SK-N-SH treated with all-trans-retinoic acid at 6 μM for 48 hours (cell line): ENCODE results near the gene RERE.

Experiments used
- ARNTL ChIP-seq: fragments of 450-650 bp; formaldehyde crosslinking; IDR thresholded peaks from 2 replicates; pipeline ENCODE4 v1.5.0; 2020; ENCODE audit warnings: low read depth, mild to moderate bottlenecking, moderate library complexity, borderline replicate concordance
- CSRNP3 ChIP-seq: fragments of 250-450 bp; sonication (Bioruptor Pico); IDR thresholded peaks from 2 replicates; pipeline ENCODE4 v1.5.1; 2021; ENCODE audit warnings: mild to moderate bottlenecking, moderate library complexity
- GLIS3 ChIP-seq: fragments of 250-450 bp; sonication (Bioruptor Pico); IDR thresholded peaks from 2 replicates; pipeline ENCODE4 v1.5.0; 2020; ENCODE audit warnings: mild to moderate bottlenecking, moderate library complexity
- ISL1 ChIP-seq: fragments of 250-450 bp; sonication (Bioruptor Pico); IDR thresholded peaks from 2 replicates; pipeline ENCODE4 v2.1.2; 2022; ENCODE audit warnings: mild to moderate bottlenecking, moderate library complexity
- OSR1 ChIP-seq: fragments of 250-450 bp; sonication (Bioruptor Pico); IDR thresholded peaks from 2 replicates; pipeline ENCODE4 v1.8.0; 2022; ENCODE audit warnings: moderate library complexity, mild to moderate bottlenecking, inconsistent platforms
- ZFP30 ChIP-seq: fragments of 450-650 bp; formaldehyde crosslinking; IDR thresholded peaks from 2 replicates; pipeline ENCODE4 v1.5.0; 2022; ENCODE audit warnings: mild to moderate bottlenecking, moderate library complexity
- ZNF565 ChIP-seq: fragments of 450-650 bp; formaldehyde crosslinking; conservative IDR thresholded peaks from 2 replicates; pipeline ENCODE4 v1.5.0; 2020; ENCODE audit warnings: low read depth, mild to moderate bottlenecking, moderate library complexity
- ZNF70 ChIP-seq: fragments of 450-650 bp; formaldehyde crosslinking; IDR thresholded peaks from 2 replicates; pipeline ENCODE4 v1.5.0; 2020; ENCODE audit warnings: mild to moderate bottlenecking, moderate library complexity
- ZNF8 ChIP-seq: fragments of 450-650 bp; formaldehyde crosslinking; IDR thresholded peaks from 2 replicates; pipeline ENCODE4 v1.5.0; 2020; ENCODE audit warnings: mild to moderate bottlenecking, moderate library complexity
- TF ChIP-seq, protein P1 (sequence below): fragments of 250-450 bp; sonication (Bioruptor Pico); IDR thresholded peaks from 2 replicates; pipeline ENCODE4 v1.8.0; 2020; ENCODE audit warnings: mild to moderate bottlenecking, moderate library complexity, borderline replicate concordance

DNA sequence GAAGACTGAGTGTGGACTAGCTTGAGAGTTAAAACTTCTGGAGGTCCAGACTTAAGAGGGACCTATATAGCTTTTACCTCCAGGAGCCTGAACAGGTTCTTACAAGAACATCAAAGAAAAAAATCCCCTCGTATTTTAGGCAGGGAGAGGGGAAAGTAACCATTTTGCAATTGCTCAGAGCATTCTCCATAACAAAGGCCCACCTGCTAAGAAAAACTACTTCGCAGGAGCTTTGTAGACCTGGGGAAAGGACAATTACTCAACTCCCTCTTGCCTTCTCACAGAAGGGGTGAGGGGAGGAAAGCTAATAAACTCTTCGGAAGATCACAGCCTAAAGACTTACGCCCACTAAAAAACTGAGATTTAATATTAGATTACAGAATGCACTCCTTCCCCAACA is 86.3 kb downstream of the RERE start:
- TF ChIP-seq ARNTL (CRISPR knock-in tag), result no peak
- no peak for TF ChIP-seq ZNF70 (CRISPR knock-in tag)
- TF ChIP-seq, protein P1, sequence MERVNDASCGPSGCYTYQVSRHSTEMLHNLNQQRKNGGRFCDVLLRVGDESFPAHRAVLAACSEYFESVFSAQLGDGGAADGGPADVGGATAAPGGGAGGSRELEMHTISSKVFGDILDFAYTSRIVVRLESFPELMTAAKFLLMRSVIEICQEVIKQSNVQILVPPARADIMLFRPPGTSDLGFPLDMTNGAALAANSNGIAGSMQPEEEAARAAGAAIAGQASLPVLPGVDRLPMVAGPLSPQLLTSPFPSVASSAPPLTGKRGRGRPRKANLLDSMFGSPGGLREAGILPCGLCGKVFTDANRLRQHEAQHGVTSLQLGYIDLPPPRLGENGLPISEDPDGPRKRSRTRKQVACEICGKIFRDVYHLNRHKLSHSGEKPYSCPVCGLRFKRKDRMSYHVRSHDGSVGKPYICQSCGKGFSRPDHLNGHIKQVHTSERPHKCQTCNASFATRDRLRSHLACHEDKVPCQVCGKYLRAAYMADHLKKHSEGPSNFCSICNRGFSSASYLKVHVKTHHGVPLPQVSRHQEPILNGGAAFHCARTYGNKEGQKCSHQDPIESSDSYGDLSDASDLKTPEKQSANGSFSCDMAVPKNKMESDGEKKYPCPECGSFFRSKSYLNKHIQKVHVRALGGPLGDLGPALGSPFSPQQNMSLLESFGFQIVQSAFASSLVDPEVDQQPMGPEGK (CRISPR knock-in tag), result no peak
- no peak for TF ChIP-seq ZFP30 (CRISPR knock-in tag)
- no peak for TF ChIP-seq ISL1 (CRISPR knock-in tag)
- TF ChIP-seq GLIS3, result no peak
- TF ChIP-seq ZNF8, result no peak
- TF ChIP-seq ZNF565 (CRISPR knock-in tag), result no peak
- TF ChIP-seq CSRNP3 (CRISPR knock-in tag), result no peak
- no peak for TF ChIP-seq OSR1 (CRISPR knock-in tag)
